GM12878 (cell line): ENCODE measurements around the gene BTBD6. TPM values are rescaled to one million over a fixed set of nuclear protein-coding genes. Genes with fewer than 3 reads are reported as not detected.

Source experiments
- DPF2 ChIP-seq: fragments of 450-650 bp; IDR thresholded peaks from 2 replicates; pipeline ENCODE4 v1.6.1; 2017; ENCODE audit warnings: mild to moderate bottlenecking
- E2F4 ChIP-seq: IDR thresholded peaks from 2 replicates; pipeline ENCODE4 v1.6.1; 2012; ENCODE audit warnings: low read depth, low read length, improper control_type of control experiment
- ETV6 ChIP-seq, 2 experiments: fragments of 450-650 bp in 1 of 2; IDR thresholded peaks in 1 of 2; conservative IDR thresholded peaks in 1 of 2; 2 replicates each; pipeline ENCODE4 v1.6.1; 2014; ENCODE audit warnings: antibody characterized with exemption in 1 of 2, borderline replicate concordance in 1 of 2, low read depth in 1 of 2, mild to moderate bottlenecking in 1 of 2, moderate library complexity in 1 of 2
- GATAD2B ChIP-seq: fragments of 450-650 bp; conservative IDR thresholded peaks from 2 replicates; pipeline ENCODE4 v1.6.1; 2017; ENCODE audit warnings: low read depth, mild to moderate bottlenecking, moderate library complexity
- HDAC6 ChIP-seq: fragments of 200-600 bp; sonication (generic); IDR thresholded peaks from one replicate; pipeline ENCODE4 v1.8.0; 2017; ENCODE audit warnings: antibody characterized with exemption; ENCODE audit not compliant: unreplicated experiment
- IRF3 ChIP-seq: fragments of 450-650 bp; IDR thresholded peaks from 2 replicates; pipeline ENCODE4 v1.6.1; 2014; ENCODE audit warnings: mild to moderate bottlenecking
- POLR2A ChIP-seq: IDR thresholded peaks from 2 replicates; pipeline ENCODE4 v1.6.1; 2011; ENCODE audit warnings: low read depth, mild to moderate bottlenecking, low read length
- TAF1 ChIP-seq: IDR thresholded peaks from 2 replicates; pipeline ENCODE4 v1.6.1; 2011; ENCODE audit warnings: mild to moderate bottlenecking, low read depth, low read length, borderline replicate concordance
- polyA plus RNA-seq, 11 experiments: library from polyadenylated mRNA; depleted of rRNA in 4 of 11; unstranded in 6 of 11; stranded (reverse) in 5 of 11; fragments of >200 nt; fragmentation: Nextera tagmentation in 4 of 11; fragmentation: Illumina TruSeq in 1 of 11; extraction: Ambion mirVana in 4 of 11; extraction: Trizol in 1 of 11; gene quantifications; 1 replicate in 1 of 11; 2 replicates in 10 of 11; pipeline versions ENCODE4 v1.2.1 to v1.2.3, GENCODE V29; 2011 to 2016; ENCODE audit warnings: inconsistent platforms in 2 of 11, missing spikeins in 2 of 11, low read depth in 1 of 11
- total RNA-seq, 4 experiments: library from RNA; depleted of rRNA in 3 of 4; stranded (reverse); fragments of >200 nt in 3 of 4; fragmentation: Illumina TruSeq in 1 of 4; extraction: Trizol in 1 of 4; gene quantifications; 2 replicates each; pipeline versions ENCODE4 v1.2.1 to v1.2.3, GENCODE V29; 2013 to 2021
- TF ChIP-seq, protein P1 (sequence below): fragments of 450-650 bp; conservative IDR thresholded peaks from 2 replicates; pipeline ENCODE4 v1.6.1; 2017; ENCODE audit warnings: mild to moderate bottlenecking, moderate library complexity

The BTBD6 gene
- total and polyA plus RNA-seq, 10 of the 15 experiments (the other 5 are each of a cell fraction or from before 2014, with no cell fraction given), result 1.4 to 36.5 (median 15.8) TPM

DNA sequence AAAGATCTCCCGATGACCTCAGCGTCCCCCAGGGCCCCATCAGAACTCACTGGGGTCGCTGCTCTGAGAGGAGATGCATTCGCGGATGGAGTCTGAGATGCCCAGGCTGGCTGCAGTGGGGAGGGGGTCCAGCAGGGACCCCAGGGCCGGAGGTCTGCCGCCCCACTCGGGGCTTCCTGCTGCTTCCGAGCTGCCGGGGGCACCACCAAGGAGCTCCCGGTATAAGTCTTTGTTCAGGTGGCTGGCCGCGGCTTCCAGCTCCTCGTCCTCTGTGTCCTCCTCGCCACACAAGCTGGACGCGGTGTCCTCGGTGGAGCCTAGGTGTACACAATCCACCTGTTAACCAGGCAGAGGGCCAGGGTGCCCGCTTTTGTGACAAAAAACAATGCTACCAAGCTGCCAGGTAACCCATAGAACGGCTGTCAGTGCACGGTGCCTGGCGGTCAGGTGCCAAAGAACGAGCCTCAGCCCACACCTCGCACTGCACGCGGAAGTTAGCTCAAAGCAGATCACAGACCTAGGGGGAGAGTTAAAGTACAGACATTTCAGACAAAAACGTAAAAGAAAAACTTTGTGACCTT, 26.6 kb upstream of the BTBD6 start (continued):
- TF ChIP-seq, protein P1, sequence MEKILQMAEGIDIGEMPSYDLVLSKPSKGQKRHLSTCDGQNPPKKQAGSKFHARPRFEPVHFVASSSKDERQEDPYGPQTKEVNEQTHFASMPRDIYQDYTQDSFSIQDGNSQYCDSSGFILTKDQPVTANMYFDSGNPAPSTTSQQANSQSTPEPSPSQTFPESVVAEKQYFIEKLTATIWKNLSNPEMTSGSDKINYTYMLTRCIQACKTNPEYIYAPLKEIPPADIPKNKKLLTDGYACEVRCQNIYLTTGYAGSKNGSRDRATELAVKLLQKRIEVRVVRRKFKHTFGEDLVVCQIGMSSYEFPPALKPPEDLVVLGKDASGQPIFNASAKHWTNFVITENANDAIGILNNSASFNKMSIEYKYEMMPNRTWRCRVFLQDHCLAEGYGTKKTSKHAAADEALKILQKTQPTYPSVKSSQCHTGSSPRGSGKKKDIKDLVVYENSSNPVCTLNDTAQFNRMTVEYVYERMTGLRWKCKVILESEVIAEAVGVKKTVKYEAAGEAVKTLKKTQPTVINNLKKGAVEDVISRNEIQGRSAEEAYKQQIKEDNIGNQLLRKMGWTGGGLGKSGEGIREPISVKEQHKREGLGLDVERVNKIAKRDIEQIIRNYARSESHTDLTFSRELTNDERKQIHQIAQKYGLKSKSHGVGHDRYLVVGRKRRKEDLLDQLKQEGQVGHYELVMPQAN, result no peak
- TF ChIP-seq HDAC6 (no peak), E2F4 (no peak), GATAD2B (no peak), IRF3 (no peak), POLR2A (no peak), ETV6 (conservative IDR thresholded peaks at IDR 0.05 in 1 of 2, IDR thresholded peaks at IDR 0.05 in 1 of 2; ENCODE audit: borderline replicate concordance in 1 of 2, low read depth in 1 of 2) (no peak), DPF2 (no peak), TAF1 (no peak)
